ENCODE measurements around the gene ICA1.
A peak's percentile ranks its signal among the peaks of the same experiment; 100 is the strongest.

Gene ICA1

GRCh38 chr7:8271960-8272359, 10.0 kb upstream of the ICA1 start:
- in situ Hi-C loops (cut with HindIII; ENCODE audit: low sequenced_read_pairs), result no loop called here
- TF ChIP-seq, protein P1, sequence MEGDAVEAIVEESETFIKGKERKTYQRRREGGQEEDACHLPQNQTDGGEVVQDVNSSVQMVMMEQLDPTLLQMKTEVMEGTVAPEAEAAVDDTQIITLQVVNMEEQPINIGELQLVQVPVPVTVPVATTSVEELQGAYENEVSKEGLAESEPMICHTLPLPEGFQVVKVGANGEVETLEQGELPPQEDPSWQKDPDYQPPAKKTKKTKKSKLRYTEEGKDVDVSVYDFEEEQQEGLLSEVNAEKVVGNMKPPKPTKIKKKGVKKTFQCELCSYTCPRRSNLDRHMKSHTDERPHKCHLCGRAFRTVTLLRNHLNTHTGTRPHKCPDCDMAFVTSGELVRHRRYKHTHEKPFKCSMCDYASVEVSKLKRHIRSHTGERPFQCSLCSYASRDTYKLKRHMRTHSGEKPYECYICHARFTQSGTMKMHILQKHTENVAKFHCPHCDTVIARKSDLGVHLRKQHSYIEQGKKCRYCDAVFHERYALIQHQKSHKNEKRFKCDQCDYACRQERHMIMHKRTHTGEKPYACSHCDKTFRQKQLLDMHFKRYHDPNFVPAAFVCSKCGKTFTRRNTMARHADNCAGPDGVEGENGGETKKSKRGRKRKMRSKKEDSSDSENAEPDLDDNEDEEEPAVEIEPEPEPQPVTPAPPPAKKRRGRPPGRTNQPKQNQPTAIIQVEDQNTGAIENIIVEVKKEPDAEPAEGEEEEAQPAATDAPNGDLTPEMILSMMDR (IDR thresholded peaks at IDR 0.05; ENCODE audit: low read depth, low read length, missing control alignments), result no peak
- no peak overlapping the region for H3K4me3 ChIP-seq (ENCODE audit: low read depth, low read length)
- no peak for DNase-seq (ENCODE audit: low read depth)

DNA sequence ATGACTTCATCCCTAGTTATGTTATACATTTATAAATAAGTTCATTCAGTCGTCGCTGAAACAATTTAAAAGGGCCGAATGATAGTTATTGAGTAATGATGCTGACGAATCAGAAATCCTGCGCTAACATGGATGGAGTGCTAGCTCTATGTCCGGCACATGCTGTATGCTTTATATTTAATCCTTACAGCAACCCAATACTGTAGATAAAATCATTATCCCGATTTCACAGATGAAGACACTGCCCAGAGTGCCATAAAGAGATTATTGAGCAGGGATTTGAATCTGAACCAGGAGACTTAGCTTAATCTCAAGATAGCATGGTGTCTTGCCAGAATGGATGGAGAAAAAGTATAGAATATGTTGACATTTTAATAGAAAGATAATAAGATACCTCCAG, 1.1 kb upstream of the ICA1 start:
- TF ChIP-seq, protein P1 (IDR thresholded peaks at IDR 0.05; ENCODE audit: low read depth, low read length, missing control alignments), result no peak
- in situ Hi-C loops (cut with HindIII; ENCODE audit: low sequenced_read_pairs), result no loop called here
- H3K4me3 ChIP-seq (ENCODE audit: low read depth, low read length), result no peak overlapping the region
- DNase-seq (ENCODE audit: low read depth), result no peak

DNA sequence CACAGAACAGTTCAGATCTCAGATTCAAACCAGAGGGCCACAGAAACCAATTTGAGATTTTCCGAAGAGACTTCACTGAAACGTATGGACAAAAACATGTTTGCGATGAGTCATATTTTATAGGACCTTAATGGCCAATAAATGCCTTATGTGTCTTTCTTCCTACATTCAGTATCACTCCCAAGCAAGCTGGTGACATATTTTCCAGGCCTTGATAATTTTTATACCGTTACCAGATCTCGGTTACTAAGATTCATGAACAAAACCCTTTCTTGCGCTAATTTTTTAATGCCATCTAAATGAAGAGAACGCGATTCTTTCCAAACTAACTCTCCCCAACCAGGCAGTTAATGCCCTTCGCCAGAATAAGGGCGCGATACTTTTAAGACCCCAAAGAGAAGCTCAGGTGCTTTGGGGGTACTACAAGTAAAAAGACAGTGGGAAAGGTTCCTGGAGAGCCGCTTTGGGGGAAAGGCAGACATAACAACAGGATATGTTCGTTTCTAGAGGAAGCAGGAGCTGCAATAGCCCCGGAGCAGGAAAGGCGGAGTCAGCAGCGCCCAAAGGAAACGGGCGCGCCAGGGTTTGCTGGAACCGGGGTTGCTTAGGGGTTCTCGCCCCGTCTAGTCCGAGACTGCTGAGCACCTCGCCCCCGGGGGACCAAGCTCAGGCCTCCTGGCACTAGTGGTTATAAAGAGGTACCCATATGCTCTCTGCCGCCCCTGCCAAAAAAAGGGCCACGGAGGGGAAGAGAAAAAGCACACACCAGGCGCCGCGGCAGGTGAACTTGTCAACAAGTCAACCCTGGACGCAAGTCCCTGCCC, 884 bp downstream of the ICA1 start:
- DNase-seq (ENCODE audit: low read depth), result no peak
- in situ Hi-C loops (cut with HindIII; ENCODE audit: low sequenced_read_pairs), result no loop called here
- peak overlapping the region; percentile 62 for H3K4me3 ChIP-seq (ENCODE audit: low read depth, low read length)
- TF ChIP-seq, protein P1 (IDR thresholded peaks at IDR 0.05; ENCODE audit: low read depth, low read length, missing control alignments), result no peak

DNA sequence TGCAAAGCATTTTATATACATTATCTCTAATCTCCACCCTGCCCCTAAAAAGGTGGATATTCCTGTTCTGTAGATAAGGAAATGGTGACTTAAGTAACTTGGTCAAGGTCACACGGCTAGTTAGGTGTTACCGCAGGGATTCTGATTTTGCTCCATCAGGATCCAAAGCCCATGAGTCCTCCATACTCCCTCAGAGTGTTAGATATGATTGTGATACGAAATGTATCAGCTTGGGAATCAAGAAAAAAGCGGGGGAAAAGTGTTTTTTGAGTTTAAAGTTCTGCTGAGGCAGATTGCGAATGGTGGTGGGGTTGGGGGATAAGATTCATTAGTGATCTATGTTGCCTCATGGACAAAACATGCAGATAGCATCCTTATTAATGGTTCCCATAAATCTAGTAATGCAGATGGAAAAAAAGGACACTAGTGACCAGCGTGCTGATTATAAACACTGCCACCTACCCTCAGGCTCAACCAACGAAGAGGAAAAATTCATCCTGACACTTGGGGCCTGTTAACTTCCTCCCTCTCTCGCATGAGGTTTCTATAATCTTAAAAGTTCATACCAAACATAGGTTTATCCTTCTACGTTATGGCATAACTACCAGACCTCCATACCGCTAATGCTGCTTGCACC, 2.3 kb downstream of the ICA1 start:
- DNase-seq (ENCODE audit: low read depth), result no peak
- in situ Hi-C loops (cut with HindIII; ENCODE audit: low sequenced_read_pairs), result no loop called here
- no peak overlapping the region for H3K4me3 ChIP-seq (ENCODE audit: low read depth, low read length)
- TF ChIP-seq, protein P1 (IDR thresholded peaks at IDR 0.05; ENCODE audit: low read depth, low read length, missing control alignments), result no peak

DNA sequence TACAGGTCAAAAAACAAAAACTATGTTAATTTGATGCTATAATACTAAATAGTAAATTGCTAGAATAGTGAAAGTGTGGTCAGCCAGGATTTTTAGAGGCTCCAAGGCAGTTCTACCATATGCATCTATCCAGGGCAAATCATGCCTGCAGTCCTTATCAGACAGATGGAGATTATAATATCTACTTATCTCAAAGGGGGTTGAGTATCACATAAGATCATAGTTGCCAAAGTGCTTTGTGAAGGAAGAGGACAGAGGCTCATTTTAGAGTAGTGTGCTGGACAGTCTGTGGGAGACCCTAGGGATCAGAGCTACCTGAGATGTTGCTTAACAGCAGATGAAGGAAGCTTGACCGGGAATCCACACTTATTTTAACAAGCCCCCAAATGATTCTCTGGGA, 3.2 kb downstream of the ICA1 start:
- TF ChIP-seq, protein P1 (IDR thresholded peaks at IDR 0.05; ENCODE audit: low read depth, low read length, missing control alignments), result no peak
- in situ Hi-C loops (cut with HindIII; ENCODE audit: low sequenced_read_pairs), result no loop called here
- H3K4me3 ChIP-seq (ENCODE audit: low read depth, low read length), result no peak overlapping the region
- DNase-seq (ENCODE audit: low read depth), result no peak

DNA sequence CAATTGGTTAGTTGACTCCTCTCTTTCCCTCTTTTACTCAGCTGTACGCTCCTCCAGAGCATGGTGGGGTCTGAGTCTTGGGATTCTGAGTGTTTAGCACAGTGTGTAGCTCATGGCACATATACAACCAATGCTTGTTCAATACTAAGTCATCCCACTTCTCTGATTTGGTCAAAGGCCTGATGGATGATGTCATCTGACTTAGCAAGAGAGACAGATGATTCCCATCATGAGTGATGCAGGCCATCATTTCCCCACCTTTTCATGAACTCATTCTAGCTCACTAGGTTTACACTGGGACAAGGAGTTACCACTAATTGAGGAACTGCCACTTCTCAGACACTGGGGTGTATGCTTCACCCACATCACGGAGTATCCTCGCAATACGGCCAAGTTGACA, 3.8 kb downstream of the ICA1 start:
- in situ Hi-C loops (cut with HindIII; ENCODE audit: low sequenced_read_pairs), result no loop called here
- no peak for DNase-seq (ENCODE audit: low read depth)
- no peak overlapping the region for H3K4me3 ChIP-seq (ENCODE audit: low read depth, low read length)
- TF ChIP-seq, protein P1 (IDR thresholded peaks at IDR 0.05; ENCODE audit: low read depth, low read length, missing control alignments), result no peak
